WTC11 (cell line): ENCODE measurements around the gene PDSS2. TPM values are rescaled to one million over a fixed set of nuclear protein-coding genes. Genes with fewer than 3 reads are reported as not detected.

Experiments used
- ATAC-seq: fragments of 200-7000 bp; cut with Tn5 transposase; 2 replicates; pipeline ENCODE4 v1.10.0; 2021; ENCODE audit warnings: mild to moderate bottlenecking, moderate library complexity
- CTCF ChIA-PET: fragments of 300-600 bp; sonication (Branson Sonifier 250); formaldehyde crosslinking; loops from one replicate; lab custom pipeline; 2021; ENCODE audit warnings: antibody characterized with exemption; lab: Charles Lee
- POLR2A ChIA-PET: fragments of 350-600 bp; sonication (Branson Sonifier 250); formaldehyde crosslinking; loops from one replicate; lab custom pipeline; 2021; ENCODE audit warnings: antibody characterized with exemption; lab: Charles Lee
- DNase-seq: peaks from one replicate; pipeline ENCODE4 v3.0.0; 2021; ENCODE audit warnings: low spot score
- H3K27ac Mint-ChIP-seq: 2 replicates; pipeline ENCODE4 v1.8.0; 2021; ENCODE audit warnings: mixed read lengths
- H3K27me3 Mint-ChIP-seq: 2 replicates; pipeline ENCODE4 v1.8.0; 2021; ENCODE audit warnings: low read depth, mild to moderate bottlenecking, moderate library complexity, mixed read lengths
- H3K36me3 Mint-ChIP-seq: 2 replicates; pipeline ENCODE4 v1.8.0; 2021; ENCODE audit warnings: mixed read lengths
- H3K4me1 Mint-ChIP-seq: 2 replicates; pipeline ENCODE4 v1.8.0; 2022; ENCODE audit warnings: mixed read lengths
- H3K4me3 Mint-ChIP-seq: 2 replicates; pipeline ENCODE4 v1.8.0; 2021; ENCODE audit warnings: mild to moderate bottlenecking, moderate library complexity, mixed read lengths
- H3K9me3 Mint-ChIP-seq: 2 replicates; pipeline ENCODE4 v1.8.0; 2021; ENCODE audit warnings: mixed read lengths
- CREB1 ChIP-seq: sonication (generic); formaldehyde crosslinking; IDR thresholded peaks from 2 replicates; pipeline ENCODE4 v1.8.0; 2023; ENCODE audit warnings: mild to moderate bottlenecking, missing genetic modification reagents
- ESRRA ChIP-seq: sonication (generic); formaldehyde crosslinking; IDR thresholded peaks from 2 replicates; pipeline ENCODE4 v1.8.1; 2022; ENCODE audit warnings: mild to moderate bottlenecking, missing genetic modification reagents, borderline replicate concordance
- HMGA2 ChIP-seq: fragments of 250-450 bp; sonication (Bioruptor Pico); IDR thresholded peaks from 2 replicates; pipeline ENCODE4 v1.4.0; 2021; ENCODE audit warnings: mild to moderate bottlenecking, moderate library complexity
- JAZF1 ChIP-seq: fragments of 250-450 bp; sonication (Bioruptor Pico); IDR thresholded peaks from 2 replicates; pipeline ENCODE4 v1.9.0; 2021; ENCODE audit warnings: moderate library complexity, mild to moderate bottlenecking, inconsistent platforms
- NFYB ChIP-seq: sonication (generic); formaldehyde crosslinking; conservative IDR thresholded peaks from 2 replicates; pipeline ENCODE4 v1.8.0; 2022; ENCODE audit warnings: low read depth, missing genetic modification reagents
- SMAD4 ChIP-seq: sonication (generic); formaldehyde crosslinking; IDR thresholded peaks from 2 replicates; pipeline ENCODE4 v1.8.0; 2022; ENCODE audit warnings: mild to moderate bottlenecking, missing genetic modification reagents
- ZBTB21 ChIP-seq: sonication (generic); formaldehyde crosslinking; IDR thresholded peaks from 2 replicates; pipeline ENCODE4 v1.8.1; 2023; ENCODE audit warnings: mild to moderate bottlenecking, missing genetic modification reagents, borderline replicate concordance
- ZNF121 ChIP-seq: sonication (generic); formaldehyde crosslinking; IDR thresholded peaks from 2 replicates; pipeline ENCODE4 v1.8.0; 2023; ENCODE audit warnings: missing genetic modification reagents
- ZNF138 ChIP-seq: sonication (generic); formaldehyde crosslinking; conservative IDR thresholded peaks from 2 replicates; pipeline ENCODE4 v1.8.1; 2022; ENCODE audit warnings: mild to moderate bottlenecking, moderate library complexity, missing genetic modification reagents
- ZNF219 ChIP-seq: sonication (generic); formaldehyde crosslinking; IDR thresholded peaks from 2 replicates; pipeline ENCODE4 v1.8.0; 2023; ENCODE audit warnings: missing genetic modification reagents, mild to moderate bottlenecking, borderline replicate concordance
- ZNF263 ChIP-seq: sonication (generic); formaldehyde crosslinking; IDR thresholded peaks from 2 replicates; pipeline ENCODE4 v1.8.1; 2022; ENCODE audit warnings: low read depth, mild to moderate bottlenecking, moderate library complexity, missing genetic modification reagents
- ZNF671 ChIP-seq: fragments of 250-450 bp; sonication (Bioruptor Pico); IDR thresholded peaks from 2 replicates; pipeline ENCODE4 v1.8.0; 2021; ENCODE audit warnings: mild to moderate bottlenecking
- total RNA-seq: library from RNA; stranded (reverse); gene quantifications from 3 replicates; pipeline ENCODE4 v1.2.3, GENCODE V29; 2021
- TF ChIP-seq, protein P1 (sequence below): sonication (generic); formaldehyde crosslinking; IDR thresholded peaks from 2 replicates; pipeline ENCODE4 v1.8.0; 2022; ENCODE audit warnings: mild to moderate bottlenecking, missing genetic modification reagents
- TF ChIP-seq, protein P2 (sequence below): sonication (generic); formaldehyde crosslinking; IDR thresholded peaks from 2 replicates; pipeline ENCODE4 v1.8.0; 2022; ENCODE audit warnings: mild to moderate bottlenecking, missing genetic modification reagents
- TF ChIP-seq, protein P3 (sequence below): fragments of 250-450 bp; sonication (Bioruptor Pico); IDR thresholded peaks from 2 replicates; pipeline ENCODE4 v1.9.0; 2021; ENCODE audit warnings: mild to moderate bottlenecking, borderline replicate concordance
- TF ChIP-seq, protein P4 (sequence below): sonication (generic); formaldehyde crosslinking; IDR thresholded peaks from 2 replicates; pipeline ENCODE4 v1.8.1; 2022; ENCODE audit warnings: low read depth, missing genetic modification reagents, borderline replicate concordance
- TF ChIP-seq, protein P5 (sequence below): sonication (generic); formaldehyde crosslinking; IDR thresholded peaks from 2 replicates; pipeline ENCODE4 v1.8.1; 2023; ENCODE audit warnings: mild to moderate bottlenecking, missing genetic modification reagents, moderate library complexity
- TF ChIP-seq, protein P6 (sequence below): sonication (generic); formaldehyde crosslinking; IDR thresholded peaks from 2 replicates; pipeline ENCODE4 v1.8.1; 2023; ENCODE audit warnings: mild to moderate bottlenecking, missing genetic modification reagents, borderline replicate concordance
- TF ChIP-seq, protein P7 (sequence below): sonication (generic); formaldehyde crosslinking; IDR thresholded peaks from 2 replicates; pipeline ENCODE4 v1.8.1; 2023; ENCODE audit warnings: mild to moderate bottlenecking, missing genetic modification reagents

The PDSS2 gene
- total RNA-seq, 1 experiment from 2014 or later: 18.3 TPM

DNA sequence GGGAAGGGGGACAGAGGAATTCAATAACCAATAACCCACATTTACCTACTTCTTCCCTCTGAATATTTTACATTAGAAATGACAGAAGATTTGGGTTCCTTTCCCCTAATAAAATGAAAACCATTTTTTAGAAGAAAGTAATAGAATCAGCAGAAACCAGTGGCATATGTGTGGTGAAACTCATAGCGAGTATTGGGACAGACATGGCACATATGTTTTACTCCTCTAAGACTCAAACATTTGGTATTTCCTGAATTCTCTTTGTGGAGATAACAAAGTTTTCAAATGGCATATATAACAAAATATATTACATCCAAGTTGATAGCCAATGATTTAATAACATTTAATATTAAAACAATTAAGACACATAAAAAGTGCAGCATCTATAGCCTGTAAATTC lies 331.2 kb downstream of the PDSS2 start:
- Mint-ChIP-seq H3K9me3 (no peaks in the 10 kb centered on the region), H3K4me1 (peaks cover 51% of the 10 kb centered on the region)
- no peak for DNase-seq
- TF ChIP-seq, protein P1, sequence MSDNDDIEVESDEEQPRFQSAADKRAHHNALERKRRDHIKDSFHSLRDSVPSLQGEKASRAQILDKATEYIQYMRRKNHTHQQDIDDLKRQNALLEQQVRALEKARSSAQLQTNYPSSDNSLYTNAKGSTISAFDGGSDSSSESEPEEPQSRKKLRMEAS (CRISPR knock-in tag): no peak
- TF ChIP-seq, protein P2, sequence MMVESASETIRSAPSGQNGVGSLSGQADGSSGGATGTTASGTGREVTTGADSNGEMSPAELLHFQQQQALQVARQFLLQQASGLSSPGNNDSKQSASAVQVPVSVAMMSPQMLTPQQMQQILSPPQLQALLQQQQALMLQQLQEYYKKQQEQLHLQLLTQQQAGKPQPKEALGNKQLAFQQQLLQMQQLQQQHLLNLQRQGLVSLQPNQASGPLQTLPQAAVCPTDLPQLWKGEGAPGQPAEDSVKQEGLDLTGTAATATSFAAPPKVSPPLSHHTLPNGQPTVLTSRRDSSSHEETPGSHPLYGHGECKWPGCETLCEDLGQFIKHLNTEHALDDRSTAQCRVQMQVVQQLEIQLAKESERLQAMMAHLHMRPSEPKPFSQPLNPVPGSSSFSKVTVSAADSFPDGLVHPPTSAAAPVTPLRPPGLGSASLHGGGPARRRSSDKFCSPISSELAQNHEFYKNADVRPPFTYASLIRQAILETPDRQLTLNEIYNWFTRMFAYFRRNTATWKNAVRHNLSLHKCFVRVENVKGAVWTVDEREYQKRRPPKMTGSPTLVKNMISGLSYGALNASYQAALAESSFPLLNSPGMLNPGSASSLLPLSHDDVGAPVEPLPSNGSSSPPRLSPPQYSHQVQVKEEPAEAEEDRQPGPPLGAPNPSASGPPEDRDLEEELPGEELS (CRISPR knock-in tag): no peak
- TF ChIP-seq SMAD4 (CRISPR knock-in tag) (no peak), CREB1 (no peak), JAZF1 (CRISPR knock-in tag) (no peak), NFYB (no peak), ZNF219 (CRISPR knock-in tag) (no peak), ZNF263 (no peak), ZNF138 (CRISPR knock-in tag) (no peak), ZNF121 (no peak), HMGA2 (no peak), ZBTB21 (CRISPR knock-in tag) (no peak), ESRRA (CRISPR knock-in tag) (no peak), ZNF671 (CRISPR knock-in tag) (no peak)
- TF ChIP-seq, protein P3, sequence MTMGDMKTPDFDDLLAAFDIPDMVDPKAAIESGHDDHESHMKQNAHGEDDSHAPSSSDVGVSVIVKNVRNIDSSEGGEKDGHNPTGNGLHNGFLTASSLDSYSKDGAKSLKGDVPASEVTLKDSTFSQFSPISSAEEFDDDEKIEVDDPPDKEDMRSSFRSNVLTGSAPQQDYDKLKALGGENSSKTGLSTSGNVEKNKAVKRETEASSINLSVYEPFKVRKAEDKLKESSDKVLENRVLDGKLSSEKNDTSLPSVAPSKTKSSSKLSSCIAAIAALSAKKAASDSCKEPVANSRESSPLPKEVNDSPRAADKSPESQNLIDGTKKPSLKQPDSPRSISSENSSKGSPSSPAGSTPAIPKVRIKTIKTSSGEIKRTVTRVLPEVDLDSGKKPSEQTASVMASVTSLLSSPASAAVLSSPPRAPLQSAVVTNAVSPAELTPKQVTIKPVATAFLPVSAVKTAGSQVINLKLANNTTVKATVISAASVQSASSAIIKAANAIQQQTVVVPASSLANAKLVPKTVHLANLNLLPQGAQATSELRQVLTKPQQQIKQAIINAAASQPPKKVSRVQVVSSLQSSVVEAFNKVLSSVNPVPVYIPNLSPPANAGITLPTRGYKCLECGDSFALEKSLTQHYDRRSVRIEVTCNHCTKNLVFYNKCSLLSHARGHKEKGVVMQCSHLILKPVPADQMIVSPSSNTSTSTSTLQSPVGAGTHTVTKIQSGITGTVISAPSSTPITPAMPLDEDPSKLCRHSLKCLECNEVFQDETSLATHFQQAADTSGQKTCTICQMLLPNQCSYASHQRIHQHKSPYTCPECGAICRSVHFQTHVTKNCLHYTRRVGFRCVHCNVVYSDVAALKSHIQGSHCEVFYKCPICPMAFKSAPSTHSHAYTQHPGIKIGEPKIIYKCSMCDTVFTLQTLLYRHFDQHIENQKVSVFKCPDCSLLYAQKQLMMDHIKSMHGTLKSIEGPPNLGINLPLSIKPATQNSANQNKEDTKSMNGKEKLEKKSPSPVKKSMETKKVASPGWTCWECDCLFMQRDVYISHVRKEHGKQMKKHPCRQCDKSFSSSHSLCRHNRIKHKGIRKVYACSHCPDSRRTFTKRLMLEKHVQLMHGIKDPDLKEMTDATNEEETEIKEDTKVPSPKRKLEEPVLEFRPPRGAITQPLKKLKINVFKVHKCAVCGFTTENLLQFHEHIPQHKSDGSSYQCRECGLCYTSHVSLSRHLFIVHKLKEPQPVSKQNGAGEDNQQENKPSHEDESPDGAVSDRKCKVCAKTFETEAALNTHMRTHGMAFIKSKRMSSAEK: no peak
- TF ChIP-seq, protein P4, sequence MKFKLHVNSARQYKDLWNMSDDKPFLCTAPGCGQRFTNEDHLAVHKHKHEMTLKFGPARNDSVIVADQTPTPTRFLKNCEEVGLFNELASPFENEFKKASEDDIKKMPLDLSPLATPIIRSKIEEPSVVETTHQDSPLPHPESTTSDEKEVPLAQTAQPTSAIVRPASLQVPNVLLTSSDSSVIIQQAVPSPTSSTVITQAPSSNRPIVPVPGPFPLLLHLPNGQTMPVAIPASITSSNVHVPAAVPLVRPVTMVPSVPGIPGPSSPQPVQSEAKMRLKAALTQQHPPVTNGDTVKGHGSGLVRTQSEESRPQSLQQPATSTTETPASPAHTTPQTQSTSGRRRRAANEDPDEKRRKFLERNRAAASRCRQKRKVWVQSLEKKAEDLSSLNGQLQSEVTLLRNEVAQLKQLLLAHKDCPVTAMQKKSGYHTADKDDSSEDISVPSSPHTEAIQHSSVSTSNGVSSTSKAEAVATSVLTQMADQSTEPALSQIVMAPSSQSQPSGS (CRISPR knock-in tag): no peak
- TF ChIP-seq, protein P5, sequence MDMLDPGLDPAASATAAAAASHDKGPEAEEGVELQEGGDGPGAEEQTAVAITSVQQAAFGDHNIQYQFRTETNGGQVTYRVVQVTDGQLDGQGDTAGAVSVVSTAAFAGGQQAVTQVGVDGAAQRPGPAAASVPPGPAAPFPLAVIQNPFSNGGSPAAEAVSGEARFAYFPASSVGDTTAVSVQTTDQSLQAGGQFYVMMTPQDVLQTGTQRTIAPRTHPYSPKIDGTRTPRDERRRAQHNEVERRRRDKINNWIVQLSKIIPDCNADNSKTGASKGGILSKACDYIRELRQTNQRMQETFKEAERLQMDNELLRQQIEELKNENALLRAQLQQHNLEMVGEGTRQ (CRISPR knock-in tag): no peak
- TF ChIP-seq, protein P6, sequence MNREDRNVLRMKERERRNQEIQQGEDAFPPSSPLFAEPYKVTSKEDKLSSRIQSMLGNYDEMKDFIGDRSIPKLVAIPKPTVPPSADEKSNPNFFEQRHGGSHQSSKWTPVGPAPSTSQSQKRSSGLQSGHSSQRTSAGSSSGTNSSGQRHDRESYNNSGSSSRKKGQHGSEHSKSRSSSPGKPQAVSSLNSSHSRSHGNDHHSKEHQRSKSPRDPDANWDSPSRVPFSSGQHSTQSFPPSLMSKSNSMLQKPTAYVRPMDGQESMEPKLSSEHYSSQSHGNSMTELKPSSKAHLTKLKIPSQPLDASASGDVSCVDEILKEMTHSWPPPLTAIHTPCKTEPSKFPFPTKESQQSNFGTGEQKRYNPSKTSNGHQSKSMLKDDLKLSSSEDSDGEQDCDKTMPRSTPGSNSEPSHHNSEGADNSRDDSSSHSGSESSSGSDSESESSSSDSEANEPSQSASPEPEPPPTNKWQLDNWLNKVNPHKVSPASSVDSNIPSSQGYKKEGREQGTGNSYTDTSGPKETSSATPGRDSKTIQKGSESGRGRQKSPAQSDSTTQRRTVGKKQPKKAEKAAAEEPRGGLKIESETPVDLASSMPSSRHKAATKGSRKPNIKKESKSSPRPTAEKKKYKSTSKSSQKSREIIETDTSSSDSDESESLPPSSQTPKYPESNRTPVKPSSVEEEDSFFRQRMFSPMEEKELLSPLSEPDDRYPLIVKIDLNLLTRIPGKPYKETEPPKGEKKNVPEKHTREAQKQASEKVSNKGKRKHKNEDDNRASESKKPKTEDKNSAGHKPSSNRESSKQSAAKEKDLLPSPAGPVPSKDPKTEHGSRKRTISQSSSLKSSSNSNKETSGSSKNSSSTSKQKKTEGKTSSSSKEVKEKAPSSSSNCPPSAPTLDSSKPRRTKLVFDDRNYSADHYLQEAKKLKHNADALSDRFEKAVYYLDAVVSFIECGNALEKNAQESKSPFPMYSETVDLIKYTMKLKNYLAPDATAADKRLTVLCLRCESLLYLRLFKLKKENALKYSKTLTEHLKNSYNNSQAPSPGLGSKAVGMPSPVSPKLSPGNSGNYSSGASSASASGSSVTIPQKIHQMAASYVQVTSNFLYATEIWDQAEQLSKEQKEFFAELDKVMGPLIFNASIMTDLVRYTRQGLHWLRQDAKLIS (CRISPR knock-in tag): no peak
- TF ChIP-seq, protein P7, sequence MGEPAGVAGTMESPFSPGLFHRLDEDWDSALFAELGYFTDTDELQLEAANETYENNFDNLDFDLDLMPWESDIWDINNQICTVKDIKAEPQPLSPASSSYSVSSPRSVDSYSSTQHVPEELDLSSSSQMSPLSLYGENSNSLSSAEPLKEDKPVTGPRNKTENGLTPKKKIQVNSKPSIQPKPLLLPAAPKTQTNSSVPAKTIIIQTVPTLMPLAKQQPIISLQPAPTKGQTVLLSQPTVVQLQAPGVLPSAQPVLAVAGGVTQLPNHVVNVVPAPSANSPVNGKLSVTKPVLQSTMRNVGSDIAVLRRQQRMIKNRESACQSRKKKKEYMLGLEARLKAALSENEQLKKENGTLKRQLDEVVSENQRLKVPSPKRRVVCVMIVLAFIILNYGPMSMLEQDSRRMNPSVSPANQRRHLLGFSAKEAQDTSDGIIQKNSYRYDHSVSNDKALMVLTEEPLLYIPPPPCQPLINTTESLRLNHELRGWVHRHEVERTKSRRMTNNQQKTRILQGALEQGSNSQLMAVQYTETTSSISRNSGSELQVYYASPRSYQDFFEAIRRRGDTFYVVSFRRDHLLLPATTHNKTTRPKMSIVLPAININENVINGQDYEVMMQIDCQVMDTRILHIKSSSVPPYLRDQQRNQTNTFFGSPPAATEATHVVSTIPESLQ: no peak
- TF ChIP-seq, all 79 proteins: peak for 0
- Mint-ChIP-seq H3K36me3 (no peaks in the 10 kb centered on the region), H3K4me3 (no peak overlapping the region), H3K27ac (no peak overlapping the region), H3K27me3 (no peaks in the 10 kb centered on the region)
- CTCF ChIA-PET: interaction anchor here (1.4 to 2.0 kb wide), 2 partner anchors 14 to 24 kb away, joined by 4 to 7 read pairs; no protein-coding TSS in a partner anchor
- POLR2A ChIA-PET: no interaction called here
- no peak for ATAC-seq
